ENCODE results near the gene KCNK10.

Gene KCNK10

GRCh38 chr14:88168498-88169165 lies 154.4 kb downstream of the KCNK10 start:
- Histone ChIP-seq H3K4me3 (ENCODE audit: low read depth, low read length) (no peak overlapping the region), H3K9me3 (ENCODE audit: severe bottlenecking) (no peaks in the 10 kb centered on the region), H3K27me3 (ENCODE audit: insufficient read depth, low read depth, severe bottlenecking) (no peaks in the 10 kb centered on the region), H3K27ac (no peak overlapping the region), H3K36me3 (no peaks in the 10 kb centered on the region)
- DNase-seq = peak; percentile 50
- TF ChIP-seq CTCF (IDR thresholded peaks at IDR 0.05; ENCODE audit: low read depth, low read length) = peak; percentile 91

GRCh38 chr14:88168025-88168424 lies 155.0 kb downstream of the KCNK10 start:
- Histone ChIP-seq H3K27ac (no peak overlapping the region), H3K36me3 (no peaks in the 10 kb centered on the region), H3K4me3 (ENCODE audit: low read depth, low read length) (no peak overlapping the region), H3K9me3 (ENCODE audit: severe bottlenecking) (no peaks in the 10 kb centered on the region), H3K27me3 (ENCODE audit: insufficient read depth, low read depth, severe bottlenecking) (no peaks in the 10 kb centered on the region)
- no peak for TF ChIP-seq CTCF (IDR thresholded peaks at IDR 0.05; ENCODE audit: low read depth, low read length)
- DNase-seq = no peak

- Histone ChIP-seq H3K9me3 (ENCODE audit: severe bottlenecking) (no peaks in the 10 kb centered on the region), H3K4me3 (ENCODE audit: low read depth, low read length) (no peak overlapping the region), H3K27me3 (ENCODE audit: insufficient read depth, low read depth, severe bottlenecking) (no peaks in the 10 kb centered on the region), H3K27ac (no peak overlapping the region), H3K36me3 (no peaks in the 10 kb centered on the region)
- no peak for TF ChIP-seq CTCF (IDR thresholded peaks at IDR 0.05; ENCODE audit: low read depth, low read length)
- DNase-seq = no peak
Observed at GRCh38 chr14:88166616-88167015, 156.5 kb downstream of the KCNK10 start.

GRCh38 chr14:88164906-88165534 lies 158.0 kb downstream of the KCNK10 start:
- Histone ChIP-seq H3K4me3 (ENCODE audit: low read depth, low read length) (no peak overlapping the region), H3K36me3 (no peaks in the 10 kb centered on the region), H3K27ac (no peak overlapping the region), H3K27me3 (ENCODE audit: insufficient read depth, low read depth, severe bottlenecking) (no peaks in the 10 kb centered on the region), H3K9me3 (ENCODE audit: severe bottlenecking) (no peaks in the 10 kb centered on the region)
- no peak for DNase-seq
- TF ChIP-seq CTCF (IDR thresholded peaks at IDR 0.05; ENCODE audit: low read depth, low read length) = no peak

GRCh38 chr14:88163731-88164255 lies 159.3 kb downstream of the KCNK10 start:
- no peak for TF ChIP-seq CTCF (IDR thresholded peaks at IDR 0.05; ENCODE audit: low read depth, low read length)
- Histone ChIP-seq H3K27me3 (ENCODE audit: insufficient read depth, low read depth, severe bottlenecking) (no peaks in the 10 kb centered on the region), H3K36me3 (no peaks in the 10 kb centered on the region), H3K27ac (no peak overlapping the region), H3K4me3 (ENCODE audit: low read depth, low read length) (no peak overlapping the region), H3K9me3 (ENCODE audit: severe bottlenecking) (no peaks in the 10 kb centered on the region)
- DNase-seq = no peak
